Measurements from ENCODE around the gene PRODH. TPM values are rescaled to one million over a fixed set of nuclear protein-coding genes. Genes with fewer than 3 reads are reported as not detected.

PRODH gene
- total and polyA plus RNA-seq, 2 donors (not counting 3 experiments of a cell fraction or from before 2014, with no cell fraction given): not detected

- Histone ChIP-seq H3K27me3 (ENCODE audit: control insufficient read depth in 2 of 2, insufficient read depth in 2 of 2, low read length in 2 of 2) (no peaks in the 10 kb centered on the region), H3K9me3 (replicated peaks; ENCODE audit: control insufficient read depth, insufficient read depth, low read length) (no peaks in the 10 kb centered on the region), H3K36me3 (ENCODE audit: control insufficient read depth in 2 of 2, extremely low read depth in 1 of 2, insufficient read depth in 2 of 2, low read length in 2 of 2) (no peaks in the 10 kb centered on the region), H3K4me2 (ENCODE audit: insufficient read depth, low read length) (no peak overlapping the region), H3K79me2 (ENCODE audit: control insufficient read depth, insufficient read depth, low read length) (no peaks in the 10 kb centered on the region), H2AFZ (ENCODE audit: low read depth, low read length) (no peak overlapping the region), H3K4me1 (ENCODE audit: control insufficient read depth, extremely low read depth, insufficient read depth, low read length) (no peaks in the 10 kb centered on the region), H3K9me1 (replicated peaks; ENCODE audit: control insufficient read depth, extremely low read depth, insufficient read depth, low read length) (no peaks in the 10 kb centered on the region), H3K27ac (ENCODE audit: insufficient read depth, low read depth, low read length) (no peak overlapping the region), H3K4me3 (replicated peaks in 1 of 3; ENCODE audit: insufficient read depth in 1 of 3, low read depth in 1 of 3, low read length in 3 of 3) (no peak overlapping the region), H4K20me1 (replicated peaks; ENCODE audit: control insufficient read depth, extremely low read depth, insufficient read depth, low read length) (no peaks in the 10 kb centered on the region), H3K9ac (replicated peaks; ENCODE audit: extremely low read depth, insufficient read depth, low read length) (no peak overlapping the region)
- POLR2A ChIA-PET: no interaction called here
- FAIRE-seq: no peak
- no TSS peak for BruUV-seq (replicated peaks)
- CTCF ChIA-PET: no interaction called here
- dilution Hi-C loops (cut with MboI; ENCODE audit: extremely low pct_ligation_motif_present, low sequenced_read_pairs) (no loop called here), intact Hi-C loops (cut with micrococcal nuclease) (no loop called here)
- no peak for TF ChIP-seq MAX (IDR thresholded peaks at IDR 0.05; ENCODE audit: insufficient read depth, insufficient read length)
- TF ChIP-seq CTCF (IDR thresholded peaks at IDR 0.05; ENCODE audit: extremely low read depth in 1 of 2, insufficient read depth in 1 of 2, low read depth in 1 of 2, low read length in 2 of 2): no peak
- TF ChIP-seq JUN (IDR thresholded peaks at IDR 0.05; ENCODE audit: borderline replicate concordance, insufficient read depth, insufficient read length, low read depth): no peak
- TF ChIP-seq POLR2AphosphoS5 (IDR thresholded peaks at IDR 0.05; ENCODE audit: insufficient read depth, low read depth, low read length): no peak
- no peak for TF ChIP-seq POLR2A (IDR thresholded peaks at IDR 0.05; ENCODE audit: low read depth, low read length)
- TF ChIP-seq MYC (IDR thresholded peaks at IDR 0.05; ENCODE audit: low read depth, low read length): no peak
- TF ChIP-seq GATA2 (IDR thresholded peaks at IDR 0.05; ENCODE audit: insufficient read depth, insufficient read length, low read depth, low read length): no peak
- TF ChIP-seq FOS (IDR thresholded peaks at IDR 0.05; ENCODE audit: borderline replicate concordance, insufficient read depth, low read length): no peak
- DNase-seq (ENCODE audit: low read depth, low spot score): no peak
Observed at GRCh38 chr22:18976197-18976751, 40.2 kb upstream of the PRODH start.

All from endothelial cell of umbilical vein (primary cell).